ENCODE results near the gene IFITM5. TPM values are rescaled to one million over a fixed set of nuclear protein-coding genes. Genes with fewer than 3 reads are reported as not detected.

The IFITM5 gene
- total and polyA plus RNA-seq, 2 of the 8 experiments (the other 6 are each of a cell fraction or from before 2014, with no cell fraction given): not detected

- Histone ChIP-seq H2AK5ac (ENCODE audit: low read depth, low read length) (peak overlapping the region; percentile 79; the same call in 1 of the 2 replicates), H2BK120ac (replicated peaks; ENCODE audit: low read depth, low read length) (peak overlapping the region; percentile 61), H3K9me3 (ENCODE audit: insufficient read depth in 2 of 2, low read depth in 1 of 2, low read length in 1 of 2) (peaks cover 0 to 3% of the 10 kb centered on the region in 2 experiments; a peak in 1 of 4 replicates), H4K91ac (replicated peaks; ENCODE audit: insufficient read length, low read length) (peak overlapping the region; percentile 91), H3K4me3 (ENCODE audit: extremely low read depth in 1 of 4, insufficient read depth in 2 of 4, low read depth in 3 of 4, low read length in 4 of 4) (peak overlapping the region; percentile 34 to 59 (median 45)), H4K20me1 (replicated peaks in 1 of 2; ENCODE audit: control insufficient read depth in 1 of 2, insufficient read depth in 2 of 2, low read length in 2 of 2) (no peaks in the 10 kb centered on the region), H2BK15ac (ENCODE audit: low read length) (peak overlapping the region; percentile 92; the same call in 1 of the 2 replicates), H2AFZ (ENCODE audit: low read length) (no peak overlapping the region), H3K23ac (ENCODE audit: insufficient read length) (no peak overlapping the region), H3K36me3 (ENCODE audit: control insufficient read depth in 2 of 4, insufficient read depth in 4 of 4, low read length in 3 of 4) (peaks cover 0 to 12% (median under 1%) of the 10 kb centered on the region in 4 experiments; a peak in 3 of 8 replicates), H3K18ac (ENCODE audit: extremely low read depth, low read length) (peak overlapping the region; percentile 71; the same call in 1 of the 2 replicates), H3K9ac (replicated peaks in 1 of 4; ENCODE audit: extremely low read depth in 1 of 4, low read depth in 3 of 4, low read length in 3 of 4) (no peak overlapping the region; a peak in 2 of 7 replicates), H3K27me3 (replicated peaks in 1 of 4; ENCODE audit: control insufficient read depth in 3 of 4, extremely low read depth in 1 of 4, insufficient read depth in 3 of 4, low read length in 3 of 4) (peaks cover 5 to 16% (median 13%) of the 10 kb centered on the region in 4 experiments; a peak in 6 of 7 replicates), H2BK5ac (ENCODE audit: low read depth, low read length) (peak overlapping the region; percentile 66; the same call in 1 of the 2 replicates), H3K4me2 (ENCODE audit: insufficient read depth in 1 of 2, low read depth in 2 of 2, low read length in 2 of 2) (peak overlapping the region; percentile 67 to 84), H3K23me2 (ENCODE audit: low read depth, low read length) (peaks cover 5% of the 10 kb centered on the region; the same call in 1 of the 2 replicates), H3K56ac (replicated peaks; ENCODE audit: insufficient read length, low read depth, low read length) (no peak overlapping the region), H2BK12ac (ENCODE audit: low read depth, low read length) (peak overlapping the region; percentile 84; the same call in 1 of the 2 replicates), H3K27ac (ENCODE audit: low read depth, low read length) (no peak overlapping the region), H3K79me1 (ENCODE audit: low read depth, low read length) (0 out of 2 replicates have a peak, but pooled peaks cover 4% of the 10 kb centered on the region), H3K4ac (replicated peaks; ENCODE audit: insufficient read length, low read depth, low read length) (peak overlapping the region; percentile 57), H3K79me2 (ENCODE audit: control insufficient read depth in 1 of 2, insufficient read depth in 2 of 2, low read length in 2 of 2) (no peaks in the 10 kb centered on the region), H2BK20ac (ENCODE audit: low read length) (peak overlapping the region; percentile 72; the same call in 1 of the 2 replicates), H4K8ac (ENCODE audit: extremely low read depth, insufficient read depth, low read length) (peak overlapping the region; percentile 1; the same call in 1 of the 2 replicates), H4K5ac (ENCODE audit: insufficient read length, low read depth, low read length) (no peak overlapping the region), H3K14ac (ENCODE audit: insufficient read length) (no peak overlapping the region), H3K4me1 (replicated peaks in 1 of 4; ENCODE audit: control insufficient read depth in 3 of 4, insufficient read depth in 4 of 4, low read length in 3 of 4) (peaks cover 0 to 42% (median 32%) of the 10 kb centered on the region in 4 experiments; a peak in 6 of 7 replicates)
- POLR2A ChIA-PET (ENCODE audit: partially characterized antibody): interaction anchor here (1.0 to 7.7 kb wide), 7 partner anchors 9 to 80 kb away, joined by 3 to 51 read pairs (median 5); partner anchors contain the start of genes IFITM2 and IFITM5
- 72% methylated on average over 21 of the region's 41 CpGs; no CpG with 5 or more reads in 1 of the 2 experiments for WGBS, 2 experiments (ENCODE audit: extremely low coverage in 1 of 2, insufficient coverage in 1 of 2, insufficient read length in 1 of 2, insufficient replicate concordance in 2 of 2, low coverage in 1 of 2, low lambda C conversion rate in 2 of 2, missing lambda C conversion rate in 1 of 2)
- CTCF ChIA-PET (ENCODE audit: partially characterized antibody): interaction anchor here (0.9 to 3.9 kb wide), 5 partner anchors 17 to 76 kb away, joined by 3 to 30 read pairs (median 3); no protein-coding TSS in a partner anchor
- FAIRE-seq (no peak), DNase-seq (ENCODE audit: low read depth in 1 of 2, low spot score in 2 of 2) (peak in 1 of 2 experiments; percentile 75)
- TF ChIP-seq TAF1 (IDR thresholded peaks at IDR 0.05; ENCODE audit: low read depth, low read length) (no peak), TCF12 (IDR thresholded peaks at IDR 0.05; ENCODE audit: low read depth, low read length) (no peak), ZNF274 (IDR thresholded peaks at IDR 0.05; ENCODE audit: borderline replicate concordance, extremely low read depth, low read length) (no peak), E2F6 (IDR thresholded peaks at IDR 0.05) (peak; percentile 85), BACH1 (IDR thresholded peaks at IDR 0.05; ENCODE audit: low read length) (no peak), SRF (IDR thresholded peaks at IDR 0.05; ENCODE audit: low read depth, low read length) (no peak), CTCF (IDR thresholded peaks at IDR 0.05; ENCODE audit: control extremely low read depth in 1 of 3, insufficient read depth in 1 of 3, low read depth in 1 of 3, low read length in 3 of 3) (no peak), SP1 (IDR thresholded peaks at IDR 0.05; ENCODE audit: low read depth, low read length) (no peak)
Measured at GRCh38 chr11:287821-288477, 11.4 kb downstream of the IFITM5 start.
